A673 (cell line): ENCODE measurements around the gene CSRP1. TPM values are rescaled to one million over a fixed set of nuclear protein-coding genes. Genes with fewer than 3 reads are reported as not detected.
A peak's percentile ranks its signal among the peaks of the same experiment; 100 is the strongest.

ENCODE experiments used
- BruUV-seq: library from RNA; stranded (reverse); fragments of 400-500 nt; replicated peaks from 2 replicates; lab custom pipeline; 2021; lab: Mats Ljungman, UMichigan
- CTCF ChIA-PET: fragments of 300-600 bp; sonication (Branson Sonifier 250); formaldehyde crosslinking; loops from one replicate; lab custom pipeline; 2022; ENCODE audit warnings: antibody characterized with exemption; lab: Charles Lee
- POLR2A ChIA-PET: fragments of 300-600 bp; sonication (Branson Sonifier 250); formaldehyde crosslinking; loops from one replicate; lab custom pipeline; 2022; ENCODE audit warnings: antibody characterized with exemption; ENCODE audit not compliant: low non-redundant PET; lab: Charles Lee
- DNase-seq: peaks from one replicate; pipeline ENCODE4 v3.0.0-alpha.2; 2015; ENCODE audit warnings: low spot score
- H3K27ac ChIP-seq: fragments of 200-600 bp; sonication (generic); 2 replicates; pipeline ENCODE4 v1.5.1; 2016; ENCODE audit warnings: mixed run types, low read depth, mild to moderate bottlenecking, mixed read lengths, antibody characterized with exemption, low read length; ENCODE audit not compliant: poor library complexity, severe bottlenecking
- H3K27me3 ChIP-seq: fragments of 200-600 bp; sonication (generic); replicated peaks from 2 replicates; pipeline ENCODE4 v1.6.1; 2017; ENCODE audit warnings: mixed run types, low read depth, mild to moderate bottlenecking, mixed read lengths, antibody characterized with exemption, low read length; ENCODE audit not compliant: insufficient read depth, poor library complexity
- H3K36me3 ChIP-seq: fragments of 200-600 bp; sonication (generic); 2 replicates; pipeline ENCODE4 v1.6.1; 2016; ENCODE audit warnings: mixed run types, mild to moderate bottlenecking, mixed read lengths, antibody characterized with exemption, low read length; ENCODE audit not compliant: insufficient read depth, poor library complexity, severe bottlenecking
- H3K4me1 ChIP-seq: fragments of 200-600 bp; sonication (generic); 2 replicates; pipeline ENCODE4 v1.6.1; 2017; ENCODE audit warnings: mixed run types, mild to moderate bottlenecking, mixed read lengths, antibody characterized with exemption, low read length; ENCODE audit not compliant: insufficient read depth, poor library complexity, severe bottlenecking
- H3K4me3 ChIP-seq: fragments of 200-600 bp; sonication (generic); 2 replicates; pipeline ENCODE4 v1.5.1; 2016; ENCODE audit warnings: low read depth, mixed run types, mild to moderate bottlenecking, mixed read lengths, low read length; ENCODE audit not compliant: poor library complexity, severe bottlenecking
- H3K9me3 ChIP-seq: fragments of 200-600 bp; sonication (generic); 2 replicates; pipeline ENCODE4 v1.6.1; 2016; ENCODE audit warnings: mixed run types, low read depth, mild to moderate bottlenecking, mixed read lengths, antibody characterized with exemption, low read length; ENCODE audit not compliant: poor library complexity, severe bottlenecking
- EZH2 ChIP-seq: fragments of 200-600 bp; sonication (generic); IDR thresholded peaks from 2 replicates; pipeline ENCODE4 v1.6.1; 2017; ENCODE audit warnings: borderline replicate concordance, low read depth, mild to moderate bottlenecking, mixed read lengths, antibody characterized with exemption, low read length; ENCODE audit not compliant: poor library complexity, severe bottlenecking
- intact Hi-C: fragments of 100-400 bp; cut with micrococcal nuclease; formaldehyde crosslinking; loops from one replicate; pipeline ENCODE4 v1.10.0; 2022; ENCODE audit not compliant: unreplicated experiment
- total RNA-seq: library from RNA; stranded (reverse); gene quantifications from 2 replicates; pipeline ENCODE4 v1.2.3, GENCODE V29; 2021
- TF ChIP-seq, protein P1 (sequence below): fragments of 300-800, 200-600 bp; sonication (generic); conservative IDR thresholded peaks from 2 replicates; pipeline ENCODE4 v1.5.1; 2017; ENCODE audit warnings: low read depth, mild to moderate bottlenecking, antibody characterized with exemption, low read length, moderate library complexity, mixed read lengths

CSRP1 gene
- total RNA-seq, 1 experiment from 2014 or later, result 517 TPM

DNA sequence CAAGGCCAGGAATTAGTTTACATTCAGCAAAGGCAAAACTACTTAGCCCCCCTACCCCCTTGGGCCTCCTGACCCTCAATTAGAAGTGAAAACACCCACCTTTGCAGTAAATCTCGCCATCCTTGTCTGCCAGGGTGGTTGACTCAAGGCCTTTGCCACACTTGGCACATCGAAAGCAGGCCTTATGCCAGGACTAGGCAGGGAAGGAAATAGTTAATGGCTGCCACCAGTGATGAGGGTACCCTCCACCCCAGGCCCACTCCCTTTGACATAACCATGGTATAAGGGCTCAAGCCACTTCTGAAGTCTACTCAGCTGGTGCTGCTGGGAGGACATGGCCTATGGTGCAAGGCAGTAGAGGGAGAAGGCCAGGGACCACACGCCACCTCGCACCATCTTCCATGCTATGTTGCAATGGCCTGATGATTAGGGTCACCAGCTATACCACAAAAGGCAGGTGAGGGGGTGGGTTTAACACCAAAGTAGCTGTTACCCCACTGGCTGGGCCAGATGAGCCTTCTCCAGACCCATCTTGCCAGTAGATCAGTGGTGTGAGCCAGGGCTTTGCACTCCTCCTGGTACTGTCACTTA lies 21.6 kb downstream of the CSRP1 start:
- TF ChIP-seq, protein P1, sequence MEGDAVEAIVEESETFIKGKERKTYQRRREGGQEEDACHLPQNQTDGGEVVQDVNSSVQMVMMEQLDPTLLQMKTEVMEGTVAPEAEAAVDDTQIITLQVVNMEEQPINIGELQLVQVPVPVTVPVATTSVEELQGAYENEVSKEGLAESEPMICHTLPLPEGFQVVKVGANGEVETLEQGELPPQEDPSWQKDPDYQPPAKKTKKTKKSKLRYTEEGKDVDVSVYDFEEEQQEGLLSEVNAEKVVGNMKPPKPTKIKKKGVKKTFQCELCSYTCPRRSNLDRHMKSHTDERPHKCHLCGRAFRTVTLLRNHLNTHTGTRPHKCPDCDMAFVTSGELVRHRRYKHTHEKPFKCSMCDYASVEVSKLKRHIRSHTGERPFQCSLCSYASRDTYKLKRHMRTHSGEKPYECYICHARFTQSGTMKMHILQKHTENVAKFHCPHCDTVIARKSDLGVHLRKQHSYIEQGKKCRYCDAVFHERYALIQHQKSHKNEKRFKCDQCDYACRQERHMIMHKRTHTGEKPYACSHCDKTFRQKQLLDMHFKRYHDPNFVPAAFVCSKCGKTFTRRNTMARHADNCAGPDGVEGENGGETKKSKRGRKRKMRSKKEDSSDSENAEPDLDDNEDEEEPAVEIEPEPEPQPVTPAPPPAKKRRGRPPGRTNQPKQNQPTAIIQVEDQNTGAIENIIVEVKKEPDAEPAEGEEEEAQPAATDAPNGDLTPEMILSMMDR, result no peak
- no peak for TF ChIP-seq EZH2
- H3K9me3 ChIP-seq, result no peaks in the 10 kb centered on the region
- ChIA-PET POLR2A (interaction anchor here (0.5 kb wide), 1 partner anchor 46 kb away, joined by 8 read pairs; no protein-coding TSS in a partner anchor), CTCF (interaction anchor here (0.5 to 1.6 kb wide), 2 partner anchors 27 to 37 kb away, joined by 4 to 5 read pairs; no protein-coding TSS in a partner anchor)
- peak overlapping the region; percentile 45 for H3K27ac ChIP-seq
- intact Hi-C loops, result no loop called here
- peaks cover 32% of the 10 kb centered on the region for H3K4me1 ChIP-seq
- no TSS peak for BruUV-seq
- DNase-seq, result no peak
- no peak overlapping the region for H3K4me3 ChIP-seq
- no peaks in the 10 kb centered on the region for H3K27me3 ChIP-seq
- peaks cover 76% of the 10 kb centered on the region for H3K36me3 ChIP-seq

DNA sequence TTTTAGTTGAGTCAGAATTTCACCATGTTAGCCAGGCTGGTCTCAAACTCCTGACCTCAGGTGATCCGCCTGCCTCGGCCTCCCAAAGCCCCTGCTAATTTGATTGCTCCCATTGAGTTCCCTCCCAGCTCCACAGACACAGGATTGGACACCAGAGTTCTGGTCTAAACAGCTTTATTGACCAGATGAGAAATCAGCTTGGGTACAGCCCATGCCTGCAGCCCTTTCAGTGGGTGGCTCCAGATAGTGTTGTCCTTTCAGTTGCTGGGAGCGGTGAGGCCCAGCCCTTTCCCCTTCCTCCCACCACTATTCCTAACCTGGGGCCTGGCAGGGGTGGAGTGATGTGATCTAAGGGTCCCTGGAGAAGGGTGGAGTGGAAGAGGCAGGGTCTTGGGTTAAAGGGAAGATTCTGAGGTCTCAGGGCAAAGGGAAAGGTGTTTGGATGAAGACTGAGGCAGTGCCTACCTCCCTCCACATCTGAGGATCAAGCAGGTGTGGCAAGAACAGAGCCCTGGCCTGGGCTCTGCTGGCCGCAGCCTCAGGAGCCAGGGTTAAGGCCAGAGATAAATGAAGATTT lies 23.5 kb downstream of the CSRP1 start:
- CTCF ChIA-PET, result interaction anchor here (0.5 to 4.2 kb wide), 3 partner anchors 29 to 65 kb away, joined by 3 to 79 read pairs (median 4); no protein-coding TSS in a partner anchor
- H3K9me3 ChIP-seq, result no peaks in the 10 kb centered on the region
- POLR2A ChIA-PET, result no interaction called here

DNA sequence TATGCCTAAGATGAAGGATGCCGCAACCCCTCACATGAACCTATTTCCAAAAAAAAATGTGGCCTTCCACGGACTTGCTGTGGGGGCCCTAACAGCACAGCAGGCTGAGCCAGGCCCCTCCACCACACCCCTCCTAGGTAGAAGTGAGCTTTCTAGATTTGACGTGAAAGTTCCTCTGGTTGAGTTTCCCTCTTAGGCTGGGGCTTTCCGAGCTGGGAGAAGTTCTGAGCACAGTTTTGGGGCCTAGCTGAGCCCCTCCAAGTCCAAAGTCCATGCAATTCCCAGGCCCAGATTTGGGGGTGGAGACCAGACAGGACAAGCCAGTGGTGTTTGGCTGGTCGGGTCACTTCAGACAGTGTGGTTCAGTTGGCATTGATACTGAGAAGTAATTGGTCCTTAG lies 24.2 kb downstream of the CSRP1 start:
- peaks cover 50% of the 10 kb centered on the region for H3K36me3 ChIP-seq
- TF ChIP-seq EZH2, result no peak
- TF ChIP-seq, protein P1, result no peak
- POLR2A ChIA-PET, result no interaction called here
- intact Hi-C loops, result loop anchor here (1.0 to 5.0 kb wide), 3 partner anchors 31 to 225 kb away; no protein-coding TSS in a partner anchor
- H3K9me3 ChIP-seq, result no peaks in the 10 kb centered on the region
- peaks cover 38% of the 10 kb centered on the region for H3K4me1 ChIP-seq
- H3K27me3 ChIP-seq, result no peaks in the 10 kb centered on the region
- no peak overlapping the region for H3K4me3 ChIP-seq
- CTCF ChIA-PET, result interaction anchor here (0.5 to 4.2 kb wide), 8 partner anchors 20 to 310 kb away, joined by 3 to 79 read pairs (median 10); no protein-coding TSS in a partner anchor
- H3K27ac ChIP-seq, result peak overlapping the region; percentile 43
- no TSS peak for BruUV-seq
- no peak for DNase-seq

More for the DNA sequence above, 23.5 kb downstream of the CSRP1 start:
- Histone ChIP-seq H3K36me3 (peaks cover 57% of the 10 kb centered on the region), H3K27me3 (no peaks in the 10 kb centered on the region), H3K4me1 (peaks cover 38% of the 10 kb centered on the region), H3K27ac (peak overlapping the region; percentile 29), H3K4me3 (no peak overlapping the region)
- no peak for DNase-seq
- intact Hi-C loops, result loop anchor here (2.0 to 5.0 kb wide), 2 partner anchors 75 to 224 kb away; no protein-coding TSS in a partner anchor
- no peak for TF ChIP-seq EZH2
- TF ChIP-seq, protein P1, result no peak
- BruUV-seq, result no TSS peak
